Lower leg skin (tissue), 4 donors: ENCODE results near the gene FAM124A. TPM values are rescaled to one million over a fixed set of nuclear protein-coding genes. Genes with fewer than 3 reads are reported as not detected.

ENCODE experiments used
- DNase-seq, 2 donors: peaks; one replicate each; pipeline ENCODE4 v3.0.0-alpha.2; 2019; ENCODE audit warnings: low spot score in 2 of 2
- H3K4me3 ChIP-seq: fragments of 200-600 bp; sonication (generic); 2 replicates; pipeline ENCODE4 v1.5.1; 2017; ENCODE audit warnings: mild to moderate bottlenecking, low read depth; ENCODE audit not compliant: poor library complexity, severe bottlenecking
- CTCF ChIP-seq, 3 donors: fragments of 450-650 bp; IDR thresholded peaks; one replicate each; pipeline ENCODE4 v1.5.1; 2016; ENCODE audit warnings: antibody characterized with exemption in 3 of 3, mild to moderate bottlenecking in 3 of 3, moderate library complexity in 2 of 3
- POLR2A ChIP-seq, 2 donors: fragments of 450-650 bp; IDR thresholded peaks; one replicate each; pipeline ENCODE4 v1.6.1; 2016 to 2017; ENCODE audit warnings: antibody characterized with exemption in 2 of 2, mild to moderate bottlenecking in 1 of 2, moderate library complexity in 1 of 2
- WGBS, 2 donors: methylation state at CpG; one replicate each; pipeline ENCODE4 v1.1.5; 2018; 5-methylcytosine and 5-hydroxymethylcytosine counted together
- intact Hi-C: fragments of 100-400 bp; cut with DNase I; formaldehyde crosslinking; loops from one replicate; pipeline ENCODE4 v1.15.0; 2023; ENCODE audit warnings: low total_unique reads
- total RNA-seq, 4 donors: library from RNA; depleted of rRNA; stranded (reverse); fragments of >200 nt; gene quantifications; one replicate each; pipeline ENCODE4 v1.1.0, GENCODE V29; 2016

The FAM124A gene
- total RNA-seq, 4 donors from 2014 or later, result 0.30 to 5.0 (median 2.1) TPM

- DNase-seq, result no peak
- no peak for TF ChIP-seq POLR2A (IDR thresholded peaks at IDR 0.05)
- TF ChIP-seq CTCF (IDR thresholded peaks at IDR 0.05), result no peak
- 95 to 100% methylated on average over 1 of the region's 1 CpG for WGBS, 2 donors
- H3K4me3 ChIP-seq, result no peak overlapping the region
- intact Hi-C loops, result no loop called here
These were observed 27.1 kb downstream of the FAM124A start for GRCh38 chr13:51249255-51249654.

- DNase-seq, result no peak
- TF ChIP-seq POLR2A (IDR thresholded peaks at IDR 0.05), result no peak
- no peak for TF ChIP-seq CTCF (IDR thresholded peaks at IDR 0.05)
- no peak overlapping the region for H3K4me3 ChIP-seq
- 69 to 71% methylated on average over 4 of the region's 4 CpGs for WGBS, 2 donors
- intact Hi-C loops, result no loop called here
These were observed 27.9 kb downstream of the FAM124A start for GRCh38 chr13:51249770-51250741.

- no peak for DNase-seq
- intact Hi-C loops, result no loop called here
- H3K4me3 ChIP-seq, result no peak overlapping the region
- WGBS, 2 donors, result 95 to 96% methylated on average over 27 to 31 of the region's 31 CpGs
- no peak for TF ChIP-seq POLR2A (IDR thresholded peaks at IDR 0.05)
- TF ChIP-seq CTCF (IDR thresholded peaks at IDR 0.05), result no peak
These were observed 29.3 kb downstream of the FAM124A start for GRCh38 chr13:51251480-51251879.

- WGBS, 2 donors, result 56 to 58% methylated on average over 4 of the region's 4 CpGs
- DNase-seq, result no peak
- no peak overlapping the region for H3K4me3 ChIP-seq
- intact Hi-C loops, result no loop called here
- TF ChIP-seq POLR2A (IDR thresholded peaks at IDR 0.05) (no peak), CTCF (IDR thresholded peaks at IDR 0.05) (no peak)
These were observed 30.8 kb downstream of the FAM124A start for GRCh38 chr13:51252954-51253532.

- no peak overlapping the region for H3K4me3 ChIP-seq
- WGBS, 2 donors, result 75 to 100% methylated on average over 1 of the region's 1 CpG
These were observed 33.4 kb downstream of the FAM124A start for GRCh38 chr13:51255556-51255955.

More at GRCh38 chr13:51255556-51255955, 33.4 kb downstream of the FAM124A start:
- intact Hi-C loops, result no loop called here
- no peak for DNase-seq
- TF ChIP-seq CTCF (IDR thresholded peaks at IDR 0.05) (no peak), POLR2A (IDR thresholded peaks at IDR 0.05) (no peak)
